ENCODE results near the gene ZBTB8OS.
A peak's percentile ranks its signal among the peaks of the same experiment; 100 is the strongest.
"Not testable (repeated sequence)": the region's sequence is repeated elsewhere in the genome, so short reads cannot be mapped to it uniquely, and the experiment has no call there.

ZBTB8OS gene

DNA sequence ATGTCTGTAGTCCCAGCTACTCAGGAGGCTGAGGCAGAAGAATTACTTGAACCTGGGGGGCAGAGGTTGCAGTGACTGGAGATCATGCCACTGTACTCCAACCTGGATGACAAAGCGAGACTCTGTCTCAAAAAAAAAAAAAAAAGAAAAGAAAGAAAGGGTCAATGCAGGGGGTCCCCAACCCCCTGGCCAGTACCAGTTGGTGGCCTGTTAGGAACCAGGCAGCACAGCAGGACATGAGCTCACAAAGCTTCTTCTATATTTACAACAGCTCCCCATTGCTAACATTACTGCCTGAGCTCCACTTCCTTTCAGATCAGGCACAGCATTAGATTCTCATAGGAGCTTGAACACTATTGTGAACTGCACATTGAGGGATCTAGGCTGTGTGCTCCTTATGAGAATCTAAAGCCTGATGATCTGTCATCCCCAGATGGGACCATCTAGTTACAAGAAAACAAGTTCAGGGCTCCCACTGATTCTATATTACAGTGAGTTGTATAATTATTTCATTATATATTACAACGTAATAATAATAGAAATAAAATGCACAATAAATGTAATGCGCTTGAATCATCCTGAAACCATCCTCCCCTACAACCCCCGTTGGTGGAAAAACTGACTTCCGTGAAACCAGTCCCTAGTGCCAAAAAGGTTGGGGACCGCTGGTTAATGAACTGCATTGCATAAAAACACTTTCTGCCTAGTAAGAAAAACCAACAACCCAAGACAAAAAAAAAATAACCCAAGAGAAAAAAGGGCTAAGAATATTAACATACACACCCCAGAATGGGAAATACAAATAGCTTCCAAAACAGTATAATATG lies 2.8 kb downstream of the ZBTB8OS start:
- DNase-seq = no peak

DNA sequence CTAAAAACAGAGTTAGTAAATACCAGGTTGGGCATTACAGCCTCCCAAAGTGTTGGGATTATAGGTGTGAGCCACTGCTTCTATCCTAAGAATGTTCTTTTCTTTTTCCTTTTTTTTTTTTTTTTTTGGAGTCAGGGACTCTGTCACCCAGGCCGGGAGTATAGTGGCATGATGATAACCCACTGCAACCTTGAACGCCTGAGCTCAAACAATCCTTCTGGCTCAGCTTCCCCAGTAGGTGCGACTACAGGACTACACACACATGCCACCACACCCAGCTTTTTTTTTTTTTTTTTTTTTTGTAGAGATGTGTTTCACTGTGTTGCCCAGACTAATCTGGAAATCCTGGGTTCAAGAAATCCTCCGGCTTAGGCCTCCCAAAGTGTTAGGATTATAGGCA lies 5.9 kb downstream of the ZBTB8OS start:
- no peak for DNase-seq

DNA sequence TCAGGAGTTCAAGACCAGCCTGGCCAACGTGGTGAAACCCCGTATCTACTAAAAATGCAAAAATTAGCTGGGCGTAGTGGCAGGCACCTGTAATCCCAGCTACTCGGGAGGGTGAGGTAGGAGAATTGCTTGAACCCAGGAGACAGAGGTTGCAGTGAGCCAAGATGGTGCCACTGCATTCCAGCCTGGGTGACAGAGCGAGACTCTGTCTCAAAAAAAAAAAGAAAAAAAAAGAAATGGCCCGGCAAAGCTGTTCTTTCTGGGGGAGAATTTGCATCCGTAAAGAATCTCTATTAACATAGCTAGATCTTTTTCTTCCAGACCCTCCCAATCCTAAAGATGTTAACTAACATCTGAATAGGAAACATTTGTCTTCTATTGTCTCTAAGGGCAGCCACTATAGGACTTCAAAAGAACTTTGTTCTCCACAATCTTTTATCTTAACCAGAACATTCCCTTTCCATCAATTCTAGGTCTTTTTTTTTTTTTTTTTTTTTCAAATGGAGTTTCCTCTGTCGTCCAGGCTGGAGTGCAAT lies 8.0 kb downstream of the ZBTB8OS start:
- not testable (repeated sequence) for DNase-seq

DNA sequence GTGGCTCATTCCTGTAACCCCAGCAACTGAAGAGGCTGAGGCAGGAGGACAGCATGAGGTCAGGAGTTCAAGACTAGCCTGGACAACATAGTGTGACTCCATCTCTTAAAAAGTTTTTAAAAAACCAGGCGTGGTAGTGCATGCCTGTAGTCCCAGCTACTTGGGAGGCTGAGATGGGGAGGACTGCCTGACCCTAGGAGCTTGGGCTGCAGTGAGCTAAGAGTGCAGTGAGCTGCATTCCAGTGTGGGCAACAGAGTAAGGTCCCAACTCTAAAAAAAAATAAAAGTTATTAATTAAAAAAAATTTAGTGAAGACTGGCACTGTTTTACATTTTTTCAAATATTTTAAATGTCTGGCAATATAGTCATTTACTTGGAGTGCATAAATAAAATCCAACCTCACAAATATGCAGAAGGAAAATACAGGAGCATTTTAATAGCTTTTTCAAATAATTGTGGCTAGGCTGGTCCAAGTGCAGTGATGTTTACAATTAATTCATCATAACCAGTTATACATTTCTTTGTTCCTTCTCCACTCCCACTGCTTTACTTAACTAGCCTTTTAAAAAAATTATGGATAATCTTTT lies 10.8 kb downstream of the ZBTB8OS start:
- DNase-seq = no peak

DNA sequence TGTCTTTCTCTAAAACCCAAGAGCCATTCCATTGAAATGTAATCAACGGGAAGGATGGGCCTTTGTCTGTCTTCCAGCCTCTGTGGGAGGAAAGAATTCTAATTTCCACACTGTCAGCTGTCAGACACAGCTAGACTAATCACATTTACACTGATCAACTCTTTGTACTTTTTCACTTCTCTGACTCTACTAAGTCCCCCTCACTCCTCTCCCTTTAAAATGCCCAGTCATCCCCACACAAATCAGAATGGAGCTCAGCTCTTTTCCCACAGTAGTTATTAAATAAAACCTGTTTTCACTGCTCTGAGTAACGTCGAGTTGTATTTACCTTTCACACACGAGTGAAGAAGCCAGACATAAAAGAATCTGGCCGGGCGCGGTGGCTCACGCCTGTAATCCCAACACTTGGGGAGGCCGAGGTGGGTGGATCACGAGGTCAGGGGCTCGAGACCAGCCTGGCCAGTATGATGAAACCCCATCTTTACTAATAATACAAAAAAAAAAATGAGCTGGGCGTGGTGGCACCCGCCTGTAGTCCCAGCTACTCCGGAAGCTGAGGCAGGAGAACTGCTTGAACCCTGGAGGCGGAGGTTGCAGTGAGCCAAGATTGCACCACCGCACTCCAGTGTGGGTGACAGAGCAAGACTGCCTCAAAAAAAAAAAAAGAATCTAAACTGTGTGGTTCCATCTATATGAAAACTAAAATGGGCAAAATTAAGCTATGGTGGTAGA lies 13.3 kb downstream of the ZBTB8OS start:
- DNase-seq = no peak

DNA sequence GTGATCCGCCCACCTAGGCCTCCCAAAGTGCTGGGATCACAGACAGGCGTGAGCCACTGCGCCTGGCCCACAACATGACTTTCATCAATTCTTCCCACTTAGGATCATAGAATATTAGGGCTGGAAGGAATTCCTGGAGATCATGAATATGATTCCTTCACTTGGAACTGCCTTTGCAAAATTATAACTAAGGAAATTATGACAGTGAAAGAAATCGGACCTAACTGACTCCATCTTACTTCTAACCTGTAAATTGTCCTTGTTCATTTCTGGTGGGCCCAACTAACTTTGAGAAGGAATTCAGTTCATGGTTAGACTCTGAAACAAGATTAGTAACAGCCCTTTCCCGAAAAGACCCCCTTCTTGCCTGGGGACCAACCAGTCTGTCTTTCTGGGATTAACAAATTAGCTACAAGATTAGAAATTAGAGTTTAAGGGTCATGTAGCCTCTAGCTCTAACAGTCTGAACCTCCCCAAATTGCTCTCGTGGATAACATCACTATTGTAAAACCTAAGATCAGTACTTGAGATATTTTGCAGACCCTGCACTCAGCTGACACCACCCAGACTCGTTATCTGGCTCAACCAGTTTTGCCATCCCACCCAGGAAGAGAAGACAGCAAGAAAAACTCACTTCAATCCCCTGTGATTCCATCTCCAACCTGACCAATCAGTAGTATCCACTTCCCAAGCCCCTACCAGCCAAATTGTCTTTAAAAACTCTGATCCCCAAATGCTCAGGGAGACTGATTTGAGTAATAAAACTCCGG lies 14.7 kb downstream of the ZBTB8OS start:
- no peak for DNase-seq

DNA sequence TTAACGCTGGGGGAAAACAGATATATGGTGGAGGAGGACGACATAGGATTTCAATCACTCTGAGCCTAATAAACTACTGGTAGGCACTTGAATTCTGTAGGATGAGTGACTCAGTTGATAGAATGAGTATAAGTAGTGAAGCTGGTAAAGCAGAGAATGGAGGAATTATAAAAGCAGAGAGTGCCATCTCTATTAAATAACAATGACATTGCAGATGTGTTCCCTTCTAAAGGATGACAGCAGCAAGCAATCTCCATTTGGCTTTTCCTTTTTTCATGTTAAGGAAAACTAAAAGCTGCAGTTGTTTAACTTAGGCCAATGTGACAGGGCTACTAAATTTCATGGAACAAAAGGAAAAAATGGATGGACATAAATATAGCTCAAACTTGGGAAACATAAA lies 17.5 kb downstream of the ZBTB8OS start:
- no peak for DNase-seq

DNA sequence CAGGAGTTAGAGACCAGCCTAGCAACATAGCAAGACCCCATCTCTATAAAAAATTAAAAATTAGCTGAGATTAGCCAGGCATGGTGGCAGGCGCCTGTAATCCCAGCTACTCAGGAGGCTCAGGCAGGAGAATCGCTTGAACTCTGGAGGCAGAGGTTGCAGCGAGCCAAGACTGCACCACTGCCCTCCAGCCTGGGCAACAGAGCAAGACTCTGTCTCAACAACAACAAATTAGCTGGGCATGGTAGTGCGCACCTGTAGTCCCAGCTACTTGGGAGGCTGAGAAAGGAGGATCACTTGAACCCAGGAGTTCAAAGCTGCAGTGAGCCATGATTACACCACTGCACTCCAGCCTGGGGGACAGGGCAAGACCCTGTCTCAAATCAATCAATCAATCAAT lies 20.2 kb downstream of the ZBTB8OS start:
- DNase-seq = not testable (repeated sequence)

DNA sequence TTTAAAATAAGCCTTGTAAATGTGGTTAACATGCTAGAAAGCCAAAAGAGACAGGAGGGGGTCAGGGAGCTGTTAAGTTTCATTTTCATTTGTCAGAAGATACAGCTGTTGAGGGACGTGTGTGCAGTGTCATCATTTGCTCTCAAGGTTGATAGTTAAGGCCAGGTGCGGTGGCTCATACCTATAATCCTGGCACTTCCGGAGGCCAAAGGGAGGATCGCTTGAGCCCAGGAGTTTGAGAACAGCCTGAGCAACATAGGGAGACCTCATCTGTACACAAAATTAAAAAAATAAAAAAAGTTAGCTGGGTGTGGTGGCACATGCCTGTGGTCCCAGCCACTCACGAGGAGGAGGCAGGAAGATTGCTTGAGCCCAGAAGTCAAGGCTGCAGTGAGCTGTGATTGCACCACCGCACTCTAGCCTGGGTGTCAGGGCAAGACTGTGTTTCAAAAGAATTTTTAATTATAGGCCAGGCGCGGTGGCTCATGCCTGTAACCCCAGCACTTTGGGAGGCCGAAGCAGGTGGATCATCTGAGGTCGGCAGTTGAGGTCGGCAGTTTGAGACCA lies 22.7 kb downstream of the ZBTB8OS start:
- no peak for DNase-seq

DNA sequence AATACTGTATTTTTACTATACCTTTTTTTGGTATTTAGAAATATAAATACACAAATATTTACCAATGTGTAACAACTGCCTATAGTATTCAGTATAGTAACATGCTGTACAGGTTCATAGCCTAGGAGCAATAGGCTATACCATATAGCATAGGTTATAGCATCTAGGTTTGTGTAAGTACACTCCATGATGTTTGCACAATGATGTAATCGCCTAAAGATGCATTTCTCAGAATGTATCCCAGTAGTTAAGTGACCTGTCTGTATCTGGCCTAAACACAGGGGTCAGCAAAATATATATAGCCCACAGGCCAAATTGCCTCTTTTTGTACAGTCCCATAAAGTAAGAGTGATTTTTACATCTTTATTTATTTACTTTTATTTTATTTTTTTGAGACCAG lies 24.2 kb downstream of the ZBTB8OS start:
- DNase-seq = no peak

DNA sequence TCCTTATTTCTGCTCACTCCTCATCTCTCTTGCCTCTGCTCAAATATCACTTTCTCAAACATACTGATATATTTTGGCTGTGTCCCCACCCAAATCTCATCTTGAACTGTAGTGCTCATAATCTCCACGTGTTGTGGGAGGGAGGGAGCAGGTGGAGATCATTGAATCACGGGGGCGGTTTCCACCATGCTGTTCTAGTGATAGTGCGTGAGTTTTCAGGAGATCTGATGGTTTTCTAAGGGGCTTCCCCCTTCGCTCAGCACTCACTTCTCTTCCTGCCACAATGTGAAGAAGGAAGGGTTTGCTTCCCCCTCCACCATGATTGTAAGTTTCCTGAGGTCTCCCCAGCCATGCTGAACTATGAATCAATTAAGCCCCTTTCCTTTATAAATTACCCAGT lies 26.6 kb downstream of the ZBTB8OS start:
- no peak for DNase-seq

DNA sequence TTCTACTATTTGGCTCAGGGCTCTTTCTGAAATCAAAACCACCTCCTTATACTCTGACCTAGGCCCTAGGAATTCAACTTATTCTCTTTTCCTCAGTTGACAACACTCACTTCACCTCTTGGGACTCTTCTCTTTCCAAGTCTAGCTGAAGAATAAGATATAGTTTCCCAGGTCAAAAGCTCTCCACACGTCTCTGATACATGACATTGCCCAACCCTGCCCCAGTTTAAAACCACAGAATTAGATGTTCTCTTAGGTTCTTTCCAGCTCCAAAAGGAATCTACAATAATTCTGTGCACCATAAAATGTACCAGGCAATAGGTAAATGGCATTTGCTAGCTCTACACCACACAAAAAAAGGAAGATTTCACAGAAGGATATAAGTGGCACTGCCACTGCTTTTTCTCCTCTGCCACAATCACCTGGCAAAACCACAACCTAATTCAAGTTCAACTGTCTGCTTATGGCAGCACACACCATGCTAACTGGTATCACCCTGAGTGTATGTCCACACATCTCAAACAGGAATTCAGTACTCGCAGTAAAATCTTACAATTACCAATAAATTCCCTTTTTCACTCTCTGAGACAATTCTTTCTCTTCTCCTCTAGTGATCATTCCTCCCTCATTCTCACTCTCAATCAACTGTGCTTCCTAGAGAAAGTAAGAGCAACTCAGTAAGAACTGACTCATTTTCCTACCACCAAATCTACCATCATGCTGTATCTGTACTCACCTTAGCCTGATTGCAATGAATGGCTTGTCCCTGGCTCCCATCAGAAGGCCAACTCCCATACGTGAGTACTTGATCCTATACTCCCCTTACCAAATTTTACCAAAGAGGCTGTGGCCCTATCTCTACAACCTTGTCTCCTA lies 27.3 kb downstream of the ZBTB8OS start:
- no peak for DNase-seq

DNA sequence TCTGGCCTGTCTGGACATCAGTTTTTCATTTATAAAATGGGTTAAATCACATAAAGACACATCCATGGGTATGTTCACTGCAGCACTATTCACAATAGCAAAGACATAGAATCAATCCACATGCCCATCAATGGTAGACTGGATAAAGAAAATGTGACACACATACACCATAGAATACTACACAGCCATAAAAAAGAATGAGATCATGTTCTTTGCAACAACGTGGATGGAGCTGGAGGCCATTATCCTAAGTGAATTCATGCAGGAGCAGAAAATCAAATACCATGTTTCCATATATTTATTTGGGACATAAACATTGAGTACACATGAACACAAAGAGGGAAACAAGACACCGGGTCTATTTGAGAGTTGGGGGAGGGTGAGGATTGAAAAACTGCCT lies 28.1 kb downstream of the ZBTB8OS start:
- DNase-seq = no peak

DNA sequence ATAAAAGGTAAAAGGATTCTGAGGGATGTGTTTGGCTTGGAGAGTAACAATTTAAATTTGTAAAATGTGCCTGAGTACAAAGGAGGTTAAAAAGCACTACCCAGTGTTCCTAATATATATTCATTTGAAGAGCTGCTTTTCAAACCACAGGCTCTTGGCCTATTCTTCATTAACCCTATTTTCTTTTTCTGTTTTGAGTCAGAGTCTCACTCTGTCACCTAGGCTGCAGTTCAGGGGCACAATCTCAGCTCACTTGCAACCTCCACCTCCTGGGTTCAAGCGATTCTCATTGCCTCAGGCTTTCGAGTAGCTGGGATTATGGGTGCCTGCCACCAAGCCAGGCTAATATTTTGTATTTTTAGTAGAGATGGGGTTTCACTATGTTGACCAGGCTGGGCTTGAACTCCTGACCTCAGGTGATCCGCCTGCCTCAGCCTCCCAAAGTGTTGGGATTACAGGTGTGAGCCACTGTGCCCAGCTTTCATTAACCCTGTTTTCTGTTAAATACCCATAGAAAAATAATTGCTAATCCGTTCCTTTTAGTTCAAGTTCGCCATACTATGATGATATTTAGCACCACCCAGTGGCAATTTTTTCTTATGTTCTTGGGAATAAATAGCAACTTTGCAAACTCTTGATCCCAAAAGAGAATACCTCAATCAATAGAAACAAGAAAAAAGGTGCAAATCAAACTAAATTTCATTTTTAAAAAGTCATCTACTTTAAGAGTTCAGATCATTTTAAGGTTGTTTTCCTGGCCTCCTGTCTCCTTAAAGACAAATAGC lies 30.5 kb downstream of the ZBTB8OS start:
- DNase-seq = peak; percentile 33

DNA sequence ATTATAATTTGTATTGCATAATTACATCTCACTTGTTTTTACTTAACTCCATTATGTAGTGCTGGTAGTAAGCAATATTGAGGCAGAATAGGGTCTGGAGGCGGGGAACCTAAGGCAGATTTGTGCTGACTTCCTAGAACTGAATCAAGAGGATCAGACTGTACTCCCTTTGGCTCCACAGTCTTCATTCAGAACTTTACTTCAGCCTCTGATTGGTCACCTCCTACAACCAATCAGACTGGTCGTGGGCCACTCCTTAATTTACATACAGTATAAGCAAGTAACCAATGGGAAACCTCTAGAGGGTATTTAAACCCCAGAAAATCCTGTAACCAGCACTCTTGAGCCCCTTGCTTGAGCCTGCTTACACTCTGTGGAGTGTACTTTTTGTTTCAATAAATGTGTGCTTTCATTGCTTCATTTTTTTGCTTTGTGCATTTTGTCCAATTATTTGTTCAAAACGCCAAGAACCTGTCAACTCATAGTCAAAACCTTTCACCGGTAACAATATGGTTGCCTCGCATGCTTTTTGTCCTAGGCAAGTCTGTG lies 31.6 kb downstream of the ZBTB8OS start:
- DNase-seq = no peak

DNA sequence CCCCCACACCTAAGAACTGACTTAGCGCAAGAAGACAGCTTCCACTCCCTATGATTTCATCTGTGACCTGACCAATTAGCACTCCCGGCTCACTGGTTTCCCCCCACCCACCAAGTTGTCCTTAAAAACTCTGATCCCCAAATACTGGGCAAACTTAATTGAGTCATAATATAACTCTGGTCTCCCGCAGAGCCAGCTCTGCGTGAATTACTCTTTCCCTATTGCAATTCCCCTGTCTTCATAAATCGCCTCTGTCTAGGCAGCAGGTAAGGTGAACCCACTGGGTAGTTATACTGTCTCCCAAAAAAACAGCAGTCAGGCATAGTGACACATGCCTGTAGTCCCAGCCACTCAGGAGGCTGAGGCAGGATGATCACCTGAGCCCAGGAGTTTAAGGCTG lies 36.9 kb downstream of the ZBTB8OS start:
- DNase-seq = no peak

DNA sequence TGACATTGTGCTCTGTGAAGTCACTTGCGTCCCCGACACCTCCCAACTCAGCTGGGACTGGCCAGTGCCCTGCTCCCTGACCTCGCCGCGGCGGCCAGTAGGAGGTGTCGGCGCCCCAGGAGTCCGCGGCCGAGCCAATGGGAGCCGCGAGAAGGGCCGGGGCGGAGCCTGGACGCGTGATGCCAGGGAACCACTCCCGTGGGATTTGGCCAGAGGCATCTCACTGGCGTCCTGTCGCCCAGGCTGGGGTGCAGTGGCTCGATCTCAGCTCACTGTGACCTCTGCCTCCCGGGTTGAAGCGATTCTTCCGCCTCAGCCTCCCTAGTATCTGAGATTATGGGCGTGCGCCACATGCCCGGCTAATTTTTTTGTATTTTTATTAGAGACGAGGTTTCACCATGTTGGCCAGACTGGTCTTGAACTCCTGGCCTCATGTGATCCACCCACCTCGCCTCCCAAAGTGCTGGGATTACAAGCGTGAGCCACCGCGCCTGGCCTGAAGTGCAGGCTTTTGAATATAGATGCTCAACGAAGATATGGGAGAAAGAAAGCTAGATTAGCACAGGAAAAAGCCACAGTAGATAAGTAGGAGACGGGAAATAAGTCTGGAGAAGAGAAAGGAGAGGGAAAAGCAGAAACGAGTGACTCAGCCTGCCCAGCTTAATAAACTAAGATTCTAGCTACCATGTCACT lies 38.0 kb downstream of the ZBTB8OS start:
- peak; percentile 51 for DNase-seq

DNA sequence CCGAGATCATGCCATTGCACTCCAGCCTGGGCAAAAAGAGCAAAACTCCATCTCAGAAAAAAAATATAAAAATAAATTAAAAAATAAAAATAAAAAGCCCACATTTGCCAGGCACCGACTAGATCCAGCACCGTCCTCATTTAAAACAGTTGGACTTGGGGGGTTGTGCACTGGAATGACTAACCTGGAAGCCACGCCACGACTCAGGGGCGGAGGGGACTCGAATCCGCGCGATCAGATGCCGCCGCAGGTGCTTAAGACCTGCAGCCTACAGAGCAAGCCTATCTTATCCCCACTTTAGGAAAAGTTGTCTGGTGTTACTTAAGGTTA lies 38.5 kb downstream of the ZBTB8OS start:
- no peak for DNase-seq

DNA sequence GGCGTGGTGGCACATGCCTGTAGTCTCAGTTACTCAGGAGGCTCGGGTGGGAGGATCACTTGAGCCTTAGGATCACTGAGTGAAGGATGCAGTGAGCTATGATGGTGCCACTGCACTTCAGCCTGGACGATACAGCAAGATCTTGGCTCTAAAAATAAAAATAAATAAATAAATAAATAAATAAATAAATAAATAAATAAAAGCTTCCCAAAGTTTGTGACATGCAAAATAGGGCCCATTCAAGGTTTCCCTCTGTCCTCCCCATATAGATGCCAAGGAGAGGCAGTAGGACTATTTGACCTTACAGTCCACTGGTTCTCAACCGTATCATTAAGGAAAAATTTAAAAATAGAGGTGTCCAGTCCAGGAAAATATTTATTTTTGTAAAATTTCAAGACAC lies 41.2 kb downstream of the ZBTB8OS start:
- DNase-seq = no peak
